CD4-positive, alpha-beta T cell treated with Interleukin-12 subunit alpha and Interleukin-12 subunit beta, for 1 hour (primary cell): Measurements from ENCODE around the gene E2F4.

ENCODE experiments used
- DNase-seq: peaks from one replicate; pipeline ENCODE4 v3.0.0-alpha.2; 2020

E2F4 gene

DNA sequence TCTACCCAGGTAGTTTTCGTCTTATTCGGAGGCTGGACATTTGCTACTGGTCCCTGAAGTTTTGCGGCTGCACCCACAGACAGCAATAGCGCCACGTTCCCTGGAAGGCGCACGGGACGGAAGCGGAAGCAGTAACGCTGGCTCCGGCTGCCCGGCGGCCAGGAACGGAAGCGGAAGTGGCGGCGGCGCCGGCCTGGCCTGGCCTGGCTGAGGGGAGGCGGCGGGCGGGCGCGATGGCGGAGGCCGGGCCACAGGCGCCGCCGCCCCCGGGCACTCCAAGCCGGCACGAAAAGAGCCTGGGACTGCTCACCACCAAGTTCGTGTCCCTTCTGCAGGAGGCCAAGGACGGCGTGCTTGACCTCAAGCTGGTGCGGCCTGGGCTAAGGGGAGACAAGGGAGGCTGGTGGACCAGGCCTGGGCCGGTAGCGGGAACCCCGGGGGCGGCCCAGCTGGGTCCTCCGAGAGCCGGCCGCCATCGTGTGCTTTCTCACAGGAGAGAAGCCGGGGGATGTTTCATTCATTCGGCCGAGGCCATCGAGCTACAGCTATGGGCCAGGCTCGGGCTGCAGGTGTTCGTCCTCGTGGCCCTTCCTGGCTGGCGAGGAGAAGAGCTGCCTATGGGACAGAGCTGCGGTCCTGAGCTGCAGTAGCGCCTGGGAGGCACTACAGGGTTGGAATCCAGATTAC lies at the start of gene E2F4:
E2F4 (plus strand) TSS at position 161 of the 687 bp plus-strand sequence; CDS start at position 234, 73 bp downstream.
- peak; percentile 89 for DNase-seq

- no peak for DNase-seq
Measured at GRCh38 chr16:67142342-67142741, 49.6 kb upstream of the E2F4 start.

- no peak for DNase-seq
Measured at GRCh38 chr16:67144943-67145342, 47.0 kb upstream of the E2F4 start.

GRCh38 chr16:67145746-67146145 lies 46.2 kb upstream of the E2F4 start:
- no peak for DNase-seq

DNA sequence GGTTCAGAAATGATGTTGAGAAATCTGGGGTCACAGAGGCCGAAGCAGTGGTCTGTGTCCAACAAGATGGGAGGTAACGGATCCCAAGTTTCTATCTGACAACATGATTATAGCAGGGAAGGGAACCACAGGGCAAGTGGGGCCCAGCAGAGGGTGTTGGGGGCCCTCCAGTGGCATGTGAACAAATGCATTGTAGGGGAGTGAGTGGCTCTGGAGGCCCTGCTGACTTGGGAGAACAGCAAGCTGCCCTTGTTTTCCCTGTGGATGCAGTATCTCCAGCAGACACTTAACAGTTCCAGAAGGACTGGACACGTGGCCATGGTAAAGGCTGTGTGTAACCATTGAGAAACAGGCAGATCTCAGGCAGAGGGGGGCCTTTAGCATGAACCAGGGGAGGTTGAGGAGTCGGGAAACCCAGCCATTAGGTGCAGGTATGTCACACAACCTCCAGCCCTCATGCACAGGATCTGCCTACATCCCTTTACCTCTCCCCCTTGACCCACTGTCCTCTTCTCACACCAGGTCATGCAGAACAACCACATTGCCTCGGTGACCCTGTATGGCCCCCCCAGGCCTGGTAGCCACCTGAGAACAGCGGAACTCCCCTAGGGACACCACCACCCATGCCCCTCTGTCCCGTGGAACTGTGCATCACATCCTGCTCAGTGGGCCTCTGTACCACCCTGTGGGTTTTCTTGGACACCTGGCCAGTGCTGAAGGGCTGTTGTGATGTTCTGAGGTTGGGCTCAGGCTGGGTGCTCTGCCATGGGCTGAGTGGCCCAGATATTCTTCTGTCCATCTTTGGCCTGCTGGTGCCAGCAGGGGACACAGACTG lies 45.2 kb upstream of the E2F4 start:
- DNase-seq = no peak

DNA sequence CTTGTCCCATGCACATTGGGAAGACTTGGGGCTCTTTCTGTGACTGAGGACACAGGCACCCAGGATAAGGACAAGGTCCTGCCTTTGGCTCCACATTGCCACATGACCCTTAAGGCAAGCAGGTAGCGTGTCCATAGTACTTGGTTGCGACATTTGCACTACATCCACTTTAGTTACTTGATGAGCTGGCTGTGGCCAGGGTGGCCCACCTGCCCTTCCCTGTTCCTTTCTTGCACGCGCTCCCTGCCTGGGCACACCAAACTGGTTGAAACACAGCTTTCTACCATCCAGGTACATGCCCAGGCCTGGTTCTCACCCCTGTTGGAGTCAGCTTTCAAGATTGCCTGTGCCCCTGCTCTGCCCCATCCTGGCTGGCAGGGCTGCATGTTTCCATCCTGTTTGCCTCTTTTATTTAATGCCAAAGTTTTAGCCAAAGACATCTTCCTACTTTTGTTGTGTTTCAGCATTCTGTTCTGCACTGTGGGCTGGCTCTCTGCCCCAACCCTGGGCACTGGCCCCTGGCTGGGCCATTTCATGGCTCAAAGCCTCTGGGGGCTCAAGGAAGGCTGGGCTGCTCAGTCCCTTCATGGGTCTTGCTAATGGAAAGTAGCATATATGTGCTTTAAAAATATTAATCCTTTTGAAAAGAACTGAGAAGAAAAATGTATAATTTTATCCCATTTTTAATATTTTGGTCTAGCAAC lies 44.4 kb upstream of the E2F4 start:
- no peak for DNase-seq

DNA sequence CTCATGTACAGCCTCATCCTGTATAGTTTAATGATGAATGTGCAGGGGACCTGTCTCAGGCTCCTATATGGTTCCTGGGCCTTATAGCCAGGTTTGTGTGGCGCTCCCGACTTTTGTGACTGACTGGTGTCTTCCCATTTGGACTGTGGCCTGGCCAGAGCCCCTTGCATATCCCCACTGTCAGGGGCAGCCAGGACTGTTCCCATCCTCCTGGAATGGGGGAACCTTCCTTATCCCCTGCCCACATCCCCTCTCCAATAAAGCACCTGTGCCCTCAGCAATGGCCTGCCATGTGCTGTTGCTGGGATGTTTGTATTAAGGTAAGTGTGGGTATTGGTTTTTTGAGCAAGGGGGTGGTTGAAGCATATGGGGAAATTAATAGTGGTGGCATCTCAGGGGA lies 43.7 kb upstream of the E2F4 start:
- no peak for DNase-seq

- DNase-seq = no peak
Measured at GRCh38 chr16:67148656-67149275, 43.2 kb upstream of the E2F4 start.

GRCh38 chr16:67149276-67150046 lies 42.5 kb upstream of the E2F4 start:
- DNase-seq = no peak

GRCh38 chr16:67150047-67150832 lies 41.7 kb upstream of the E2F4 start:
- peak; percentile 53 for DNase-seq

GRCh38 chr16:67150833-67151396 lies 41.0 kb upstream of the E2F4 start, which contains the start of gene B3GNT9:
TSS of gene B3GNT9 (minus strand) at chr16:67150998. CDS start at chr16:67150485, 513 bp downstream.
- peak; percentile 41 for DNase-seq

- no peak for DNase-seq
Measured at GRCh38 chr16:67151431-67152097, 40.4 kb upstream of the E2F4 start.

GRCh38 chr16:67154578-67155294 lies 37.2 kb upstream of the E2F4 start:
- DNase-seq = no peak

- DNase-seq = peak; percentile 85
Measured at GRCh38 chr16:67155295-67156142, 36.4 kb upstream of the E2F4 start.

GRCh38 chr16:67156143-67156844 lies 35.7 kb upstream of the E2F4 start:
- DNase-seq = no peak

DNA sequence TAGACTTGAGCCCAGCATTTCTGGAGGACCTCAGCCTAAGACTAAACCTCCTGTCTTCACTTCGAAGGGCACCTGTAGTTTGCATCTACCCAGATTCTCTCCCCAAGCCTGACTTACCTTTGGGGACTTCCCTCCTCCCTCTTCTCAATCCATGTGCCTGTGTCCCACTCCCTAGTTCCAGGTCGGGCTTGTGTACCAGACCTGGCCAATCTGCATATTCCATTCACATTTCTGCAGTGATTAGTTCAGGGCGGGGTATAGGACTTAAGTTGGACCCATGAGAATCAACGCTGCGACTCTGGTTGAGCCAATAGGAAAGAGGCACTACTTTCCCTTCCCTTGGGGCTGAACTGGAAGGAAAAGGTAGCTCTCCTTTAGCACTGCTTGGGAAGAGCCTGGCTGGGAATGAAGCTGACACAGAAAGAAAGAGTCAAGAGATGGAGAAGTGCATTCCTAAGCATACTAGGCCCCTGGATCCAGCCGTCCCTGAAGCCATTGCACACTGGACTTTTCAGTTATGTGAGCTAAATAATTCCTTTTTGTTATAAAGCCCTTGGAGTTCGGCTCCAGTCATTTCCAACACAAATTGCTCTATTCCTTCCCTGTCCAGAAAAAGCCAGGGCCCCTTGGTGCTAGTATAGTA lies 34.7 kb upstream of the E2F4 start:
- no peak for DNase-seq

GRCh38 chr16:67157892-67158635 lies 33.9 kb upstream of the E2F4 start:
- peak; percentile 72 for DNase-seq
